WTC11 (cell line): ENCODE measurements around the gene OR6C2. TPM values are rescaled to one million over a fixed set of nuclear protein-coding genes. Genes with fewer than 3 reads are reported as not detected.

Source experiments
- ATAC-seq: fragments of 200-7000 bp; cut with Tn5 transposase; 2 replicates; pipeline ENCODE4 v1.10.0; 2021; ENCODE audit warnings: mild to moderate bottlenecking, moderate library complexity
- CTCF ChIA-PET: fragments of 300-600 bp; sonication (Branson Sonifier 250); formaldehyde crosslinking; loops from one replicate; lab custom pipeline; 2021; ENCODE audit warnings: antibody characterized with exemption; lab: Charles Lee
- POLR2A ChIA-PET: fragments of 350-600 bp; sonication (Branson Sonifier 250); formaldehyde crosslinking; loops from one replicate; lab custom pipeline; 2021; ENCODE audit warnings: antibody characterized with exemption; lab: Charles Lee
- DNase-seq: peaks from one replicate; pipeline ENCODE4 v3.0.0; 2021; ENCODE audit warnings: low spot score
- H3K27ac Mint-ChIP-seq: 2 replicates; pipeline ENCODE4 v1.8.0; 2021; ENCODE audit warnings: mixed read lengths
- H3K27me3 Mint-ChIP-seq: 2 replicates; pipeline ENCODE4 v1.8.0; 2021; ENCODE audit warnings: low read depth, mild to moderate bottlenecking, moderate library complexity, mixed read lengths
- H3K36me3 Mint-ChIP-seq: 2 replicates; pipeline ENCODE4 v1.8.0; 2021; ENCODE audit warnings: mixed read lengths
- H3K4me1 Mint-ChIP-seq: 2 replicates; pipeline ENCODE4 v1.8.0; 2022; ENCODE audit warnings: mixed read lengths
- H3K4me3 Mint-ChIP-seq: 2 replicates; pipeline ENCODE4 v1.8.0; 2021; ENCODE audit warnings: mild to moderate bottlenecking, moderate library complexity, mixed read lengths
- H3K9me3 Mint-ChIP-seq: 2 replicates; pipeline ENCODE4 v1.8.0; 2021; ENCODE audit warnings: mixed read lengths
- CREB1 ChIP-seq: sonication (generic); formaldehyde crosslinking; IDR thresholded peaks from 2 replicates; pipeline ENCODE4 v1.8.0; 2023; ENCODE audit warnings: mild to moderate bottlenecking, missing genetic modification reagents
- ELF4 ChIP-seq: sonication (generic); formaldehyde crosslinking; IDR thresholded peaks from 2 replicates; pipeline ENCODE4 v1.8.1; 2022; ENCODE audit warnings: low read depth, mild to moderate bottlenecking, moderate library complexity, missing genetic modification reagents
- FOXJ3 ChIP-seq: sonication (generic); formaldehyde crosslinking; IDR thresholded peaks from 2 replicates; pipeline ENCODE4 v1.9.0; 2021; ENCODE audit warnings: missing genetic modification reagents, mild to moderate bottlenecking, borderline replicate concordance
- FOXK1 ChIP-seq: sonication (generic); formaldehyde crosslinking; IDR thresholded peaks from 2 replicates; pipeline ENCODE4 v1.8.0; 2022; ENCODE audit warnings: mild to moderate bottlenecking, moderate library complexity, missing genetic modification reagents
- FOXP1 ChIP-seq: sonication (generic); formaldehyde crosslinking; IDR thresholded peaks from 2 replicates; pipeline ENCODE4 v1.8.0; 2022; ENCODE audit warnings: missing genetic modification reagents, mild to moderate bottlenecking, moderate library complexity, borderline replicate concordance
- MXD4 ChIP-seq: fragments of 250-450 bp; sonication (Bioruptor Pico); IDR thresholded peaks from 2 replicates; pipeline ENCODE4 v1.8.0; 2021; ENCODE audit warnings: mild to moderate bottlenecking, moderate library complexity, borderline replicate concordance
- NFYB ChIP-seq: sonication (generic); formaldehyde crosslinking; conservative IDR thresholded peaks from 2 replicates; pipeline ENCODE4 v1.8.0; 2022; ENCODE audit warnings: low read depth, missing genetic modification reagents
- NR3C1 ChIP-seq: sonication (generic); formaldehyde crosslinking; conservative IDR thresholded peaks from 2 replicates; pipeline ENCODE4 v1.8.1; 2023; ENCODE audit warnings: low read depth, mild to moderate bottlenecking, missing genetic modification reagents
- RORB ChIP-seq: fragments of 250-450 bp; sonication (Bioruptor Pico); IDR thresholded peaks from 2 replicates; pipeline ENCODE4 v1.9.0; 2021; ENCODE audit warnings: mild to moderate bottlenecking
- SMAD3 ChIP-seq: sonication (generic); formaldehyde crosslinking; IDR thresholded peaks from 2 replicates; pipeline ENCODE4 v1.8.0; 2022; ENCODE audit warnings: missing genetic modification reagents, mild to moderate bottlenecking, borderline replicate concordance
- SMAD4 ChIP-seq: sonication (generic); formaldehyde crosslinking; IDR thresholded peaks from 2 replicates; pipeline ENCODE4 v1.8.0; 2022; ENCODE audit warnings: mild to moderate bottlenecking, missing genetic modification reagents
- ZBTB21 ChIP-seq: sonication (generic); formaldehyde crosslinking; IDR thresholded peaks from 2 replicates; pipeline ENCODE4 v1.8.1; 2023; ENCODE audit warnings: mild to moderate bottlenecking, missing genetic modification reagents, borderline replicate concordance
- ZNF138 ChIP-seq: sonication (generic); formaldehyde crosslinking; conservative IDR thresholded peaks from 2 replicates; pipeline ENCODE4 v1.8.1; 2022; ENCODE audit warnings: mild to moderate bottlenecking, moderate library complexity, missing genetic modification reagents
- ZNF232 ChIP-seq: sonication (generic); formaldehyde crosslinking; IDR thresholded peaks from 2 replicates; pipeline ENCODE4 v1.8.0; 2022; ENCODE audit warnings: mild to moderate bottlenecking, missing genetic modification reagents
- ZNF396 ChIP-seq: fragments of 250-450 bp; sonication (Bioruptor Pico); IDR thresholded peaks from 2 replicates; pipeline ENCODE4 v1.8.0; 2021; ENCODE audit warnings: mild to moderate bottlenecking, moderate library complexity, borderline replicate concordance
- total RNA-seq: library from RNA; stranded (reverse); gene quantifications from 3 replicates; pipeline ENCODE4 v1.2.3, GENCODE V29; 2021
- TF ChIP-seq, protein P1 (sequence below): fragments of 200-600 bp; IDR thresholded peaks from 2 replicates; pipeline ENCODE4 v1.8.0; 2022; ENCODE audit warnings: antibody characterized with exemption
- TF ChIP-seq, protein P2 (sequence below): fragments of 250-450 bp; sonication (Bioruptor Pico); IDR thresholded peaks from 2 replicates; pipeline ENCODE4 v2.1.2; 2022; ENCODE audit warnings: mild to moderate bottlenecking, moderate library complexity
- TF ChIP-seq, protein P3 (sequence below): sonication (generic); formaldehyde crosslinking; conservative IDR thresholded peaks from 2 replicates; pipeline ENCODE4 v1.8.1; 2022; ENCODE audit warnings: mild to moderate bottlenecking, missing genetic modification reagents
- TF ChIP-seq, protein P4 (sequence below): sonication (generic); formaldehyde crosslinking; IDR thresholded peaks from 2 replicates; pipeline ENCODE4 v1.8.1; 2022; ENCODE audit warnings: missing genetic modification reagents, borderline replicate concordance
- TF ChIP-seq, protein P5 (sequence below): sonication (generic); formaldehyde crosslinking; IDR thresholded peaks from 2 replicates; pipeline ENCODE4 v1.8.1; 2022; ENCODE audit warnings: mild to moderate bottlenecking, moderate library complexity, missing genetic modification reagents

OR6C2 gene
- total RNA-seq, 1 experiment from 2014 or later, result not detected

DNA sequence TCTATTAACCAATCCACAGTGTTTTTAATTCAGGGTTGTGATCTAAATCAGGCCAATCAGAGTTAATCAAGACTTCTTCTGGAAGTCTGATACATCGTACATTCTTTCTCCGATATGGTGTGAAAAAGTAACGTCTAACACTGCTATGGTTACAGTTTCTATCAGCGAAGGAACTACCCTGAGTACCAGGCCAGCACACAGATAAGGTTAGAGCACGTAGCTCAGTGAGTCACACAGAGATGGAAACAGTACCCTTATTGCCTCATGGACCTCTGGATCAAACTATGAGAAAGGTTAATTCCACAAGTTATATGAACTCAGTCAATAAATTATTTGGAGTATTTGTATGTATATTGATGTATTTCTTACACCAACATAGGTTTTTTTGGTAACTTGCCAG is 51.6 kb downstream of the OR6C2 start:
- Mint-ChIP-seq H3K4me1 (peaks cover 3% of the 10 kb centered on the region; the same call in 1 of the 2 replicates), H3K27ac (no peak overlapping the region), H3K4me3 (no peak overlapping the region), H3K27me3 (no peaks in the 10 kb centered on the region), H3K36me3 (no peaks in the 10 kb centered on the region), H3K9me3 (no peaks in the 10 kb centered on the region; the same call in 1 of the 2 replicates)
- TF ChIP-seq ZBTB21 (no peak), ZNF138 (CRISPR knock-in tag) (no peak), RORB (no peak), ZNF232 (no peak), MXD4 (CRISPR knock-in tag) (no peak), FOXJ3 (no peak), ELF4 (CRISPR knock-in tag) (no peak), SMAD3 (CRISPR knock-in tag) (no peak), SMAD4 (CRISPR knock-in tag) (no peak), NFYB (no peak), FOXK1 (CRISPR knock-in tag) (no peak), FOXP1 (CRISPR knock-in tag) (no peak), NR3C1 (CRISPR knock-in tag) (no peak)
- TF ChIP-seq, protein P1, sequence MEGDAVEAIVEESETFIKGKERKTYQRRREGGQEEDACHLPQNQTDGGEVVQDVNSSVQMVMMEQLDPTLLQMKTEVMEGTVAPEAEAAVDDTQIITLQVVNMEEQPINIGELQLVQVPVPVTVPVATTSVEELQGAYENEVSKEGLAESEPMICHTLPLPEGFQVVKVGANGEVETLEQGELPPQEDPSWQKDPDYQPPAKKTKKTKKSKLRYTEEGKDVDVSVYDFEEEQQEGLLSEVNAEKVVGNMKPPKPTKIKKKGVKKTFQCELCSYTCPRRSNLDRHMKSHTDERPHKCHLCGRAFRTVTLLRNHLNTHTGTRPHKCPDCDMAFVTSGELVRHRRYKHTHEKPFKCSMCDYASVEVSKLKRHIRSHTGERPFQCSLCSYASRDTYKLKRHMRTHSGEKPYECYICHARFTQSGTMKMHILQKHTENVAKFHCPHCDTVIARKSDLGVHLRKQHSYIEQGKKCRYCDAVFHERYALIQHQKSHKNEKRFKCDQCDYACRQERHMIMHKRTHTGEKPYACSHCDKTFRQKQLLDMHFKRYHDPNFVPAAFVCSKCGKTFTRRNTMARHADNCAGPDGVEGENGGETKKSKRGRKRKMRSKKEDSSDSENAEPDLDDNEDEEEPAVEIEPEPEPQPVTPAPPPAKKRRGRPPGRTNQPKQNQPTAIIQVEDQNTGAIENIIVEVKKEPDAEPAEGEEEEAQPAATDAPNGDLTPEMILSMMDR, result no peak
- TF ChIP-seq, protein P2, sequence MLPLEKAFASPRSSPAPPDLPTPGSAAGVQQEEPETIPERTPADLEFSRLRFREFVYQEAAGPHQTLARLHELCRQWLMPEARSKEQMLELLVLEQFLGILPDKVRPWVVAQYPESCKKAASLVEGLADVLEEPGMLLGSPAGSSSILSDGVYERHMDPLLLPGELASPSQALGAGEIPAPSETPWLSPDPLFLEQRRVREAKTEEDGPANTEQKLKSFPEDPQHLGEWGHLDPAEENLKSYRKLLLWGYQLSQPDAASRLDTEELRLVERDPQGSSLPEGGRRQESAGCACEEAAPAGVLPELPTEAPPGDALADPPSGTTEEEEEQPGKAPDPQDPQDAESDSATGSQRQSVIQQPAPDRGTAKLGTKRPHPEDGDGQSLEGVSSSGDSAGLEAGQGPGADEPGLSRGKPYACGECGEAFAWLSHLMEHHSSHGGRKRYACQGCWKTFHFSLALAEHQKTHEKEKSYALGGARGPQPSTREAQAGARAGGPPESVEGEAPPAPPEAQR (CRISPR knock-in tag), result no peak
- TF ChIP-seq, protein P3, sequence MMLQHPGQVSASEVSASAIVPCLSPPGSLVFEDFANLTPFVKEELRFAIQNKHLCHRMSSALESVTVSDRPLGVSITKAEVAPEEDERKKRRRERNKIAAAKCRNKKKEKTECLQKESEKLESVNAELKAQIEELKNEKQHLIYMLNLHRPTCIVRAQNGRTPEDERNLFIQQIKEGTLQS (CRISPR knock-in tag), result no peak
- TF ChIP-seq, protein P4, sequence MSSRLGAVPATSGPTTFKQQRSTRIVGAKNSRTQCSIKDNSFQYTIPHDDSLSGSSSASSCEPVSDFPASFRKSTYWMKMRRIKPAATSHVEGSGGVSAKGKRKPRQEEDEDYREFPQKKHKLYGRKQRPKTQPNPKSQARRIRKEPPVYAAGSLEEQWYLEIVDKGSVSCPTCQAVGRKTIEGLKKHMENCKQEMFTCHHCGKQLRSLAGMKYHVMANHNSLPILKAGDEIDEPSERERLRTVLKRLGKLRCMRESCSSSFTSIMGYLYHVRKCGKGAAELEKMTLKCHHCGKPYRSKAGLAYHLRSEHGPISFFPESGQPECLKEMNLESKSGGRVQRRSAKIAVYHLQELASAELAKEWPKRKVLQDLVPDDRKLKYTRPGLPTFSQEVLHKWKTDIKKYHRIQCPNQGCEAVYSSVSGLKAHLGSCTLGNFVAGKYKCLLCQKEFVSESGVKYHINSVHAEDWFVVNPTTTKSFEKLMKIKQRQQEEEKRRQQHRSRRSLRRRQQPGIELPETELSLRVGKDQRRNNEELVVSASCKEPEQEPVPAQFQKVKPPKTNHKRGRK (CRISPR knock-in tag), result no peak
- TF ChIP-seq, protein P5, sequence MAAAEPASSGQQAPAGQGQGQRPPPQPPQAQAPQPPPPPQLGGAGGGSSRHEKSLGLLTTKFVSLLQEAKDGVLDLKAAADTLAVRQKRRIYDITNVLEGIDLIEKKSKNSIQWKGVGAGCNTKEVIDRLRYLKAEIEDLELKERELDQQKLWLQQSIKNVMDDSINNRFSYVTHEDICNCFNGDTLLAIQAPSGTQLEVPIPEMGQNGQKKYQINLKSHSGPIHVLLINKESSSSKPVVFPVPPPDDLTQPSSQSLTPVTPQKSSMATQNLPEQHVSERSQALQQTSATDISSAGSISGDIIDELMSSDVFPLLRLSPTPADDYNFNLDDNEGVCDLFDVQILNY, result no peak
- ATAC-seq (no peak), DNase-seq (no peak)
- ChIA-PET POLR2A (no interaction called here), CTCF (no interaction called here)

DNA sequence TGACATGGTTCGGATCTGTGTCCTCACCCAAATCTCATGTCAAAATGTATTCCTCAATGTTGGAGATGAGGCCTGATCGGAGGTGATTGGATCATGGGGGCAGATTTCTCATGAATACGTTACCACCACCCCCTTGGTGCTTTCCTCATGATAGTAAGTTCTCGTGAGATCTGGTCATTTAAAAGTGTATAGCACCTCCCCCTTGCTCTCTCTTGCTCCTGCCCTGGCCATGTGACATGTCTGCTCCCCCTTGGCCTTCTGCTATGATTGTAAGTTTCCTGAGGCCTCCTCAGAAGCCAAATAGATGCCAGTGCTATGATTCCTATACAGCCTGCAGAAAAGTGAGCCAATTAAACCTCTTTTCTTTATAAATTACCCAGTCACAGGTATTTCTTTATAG is 55.4 kb downstream of the OR6C2 start:
- TF ChIP-seq ZNF396 (CRISPR knock-in tag) (no peak), NFYB (no peak), CREB1 (CRISPR knock-in tag) (no peak)
- no peaks in the 10 kb centered on the region for H3K27me3 Mint-ChIP-seq
- ChIA-PET CTCF (no interaction called here), POLR2A (no interaction called here)
- peaks cover 3% of the 10 kb centered on the region; the same call in 1 of the 2 replicates for H3K4me1 Mint-ChIP-seq
- no peak overlapping the region for H3K4me3 Mint-ChIP-seq
- DNase-seq (no peak), ATAC-seq (no peak)
- H3K9me3 Mint-ChIP-seq, result no peaks in the 10 kb centered on the region
- no peak overlapping the region for H3K27ac Mint-ChIP-seq
- H3K36me3 Mint-ChIP-seq, result no peaks in the 10 kb centered on the region
